ENCODE measurements around the gene ADGRL2. TPM values are rescaled to one million over a fixed set of nuclear protein-coding genes. Genes with fewer than 3 reads are reported as not detected.

ADGRL2 gene
- total RNA-seq, 3 donors from 2014 or later = 4.5 to 31.7 (median 9.2) TPM

DNA sequence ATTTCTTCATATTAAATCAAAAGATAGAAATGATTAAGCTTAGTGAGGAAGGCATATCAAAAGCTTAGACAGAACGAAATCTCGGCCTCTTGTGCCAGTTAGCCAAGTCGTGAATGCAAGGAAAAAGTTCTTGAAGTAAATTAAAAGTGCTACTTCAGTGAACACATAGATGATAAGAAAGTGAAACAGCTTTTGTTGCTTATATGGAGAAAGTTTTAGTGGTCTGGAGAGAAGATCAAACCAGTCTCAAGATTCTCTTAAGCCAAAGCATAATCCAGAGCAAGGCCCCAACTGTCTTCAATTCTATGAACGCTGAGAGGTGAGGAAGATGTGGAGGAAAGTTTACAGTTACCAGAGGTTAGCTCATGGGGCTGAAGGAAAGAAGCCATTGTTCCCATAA is 88.4 kb downstream of the ADGRL2 start:
- intact Hi-C loops (cut with DNase I, micrococcal nuclease) = no loop called here
- no peaks in the 10 kb centered on the region for H3K9me3 ChIP-seq
- TF ChIP-seq, protein P1, sequence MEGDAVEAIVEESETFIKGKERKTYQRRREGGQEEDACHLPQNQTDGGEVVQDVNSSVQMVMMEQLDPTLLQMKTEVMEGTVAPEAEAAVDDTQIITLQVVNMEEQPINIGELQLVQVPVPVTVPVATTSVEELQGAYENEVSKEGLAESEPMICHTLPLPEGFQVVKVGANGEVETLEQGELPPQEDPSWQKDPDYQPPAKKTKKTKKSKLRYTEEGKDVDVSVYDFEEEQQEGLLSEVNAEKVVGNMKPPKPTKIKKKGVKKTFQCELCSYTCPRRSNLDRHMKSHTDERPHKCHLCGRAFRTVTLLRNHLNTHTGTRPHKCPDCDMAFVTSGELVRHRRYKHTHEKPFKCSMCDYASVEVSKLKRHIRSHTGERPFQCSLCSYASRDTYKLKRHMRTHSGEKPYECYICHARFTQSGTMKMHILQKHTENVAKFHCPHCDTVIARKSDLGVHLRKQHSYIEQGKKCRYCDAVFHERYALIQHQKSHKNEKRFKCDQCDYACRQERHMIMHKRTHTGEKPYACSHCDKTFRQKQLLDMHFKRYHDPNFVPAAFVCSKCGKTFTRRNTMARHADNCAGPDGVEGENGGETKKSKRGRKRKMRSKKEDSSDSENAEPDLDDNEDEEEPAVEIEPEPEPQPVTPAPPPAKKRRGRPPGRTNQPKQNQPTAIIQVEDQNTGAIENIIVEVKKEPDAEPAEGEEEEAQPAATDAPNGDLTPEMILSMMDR (IDR thresholded peaks at IDR 0.05) = no peak

DNA sequence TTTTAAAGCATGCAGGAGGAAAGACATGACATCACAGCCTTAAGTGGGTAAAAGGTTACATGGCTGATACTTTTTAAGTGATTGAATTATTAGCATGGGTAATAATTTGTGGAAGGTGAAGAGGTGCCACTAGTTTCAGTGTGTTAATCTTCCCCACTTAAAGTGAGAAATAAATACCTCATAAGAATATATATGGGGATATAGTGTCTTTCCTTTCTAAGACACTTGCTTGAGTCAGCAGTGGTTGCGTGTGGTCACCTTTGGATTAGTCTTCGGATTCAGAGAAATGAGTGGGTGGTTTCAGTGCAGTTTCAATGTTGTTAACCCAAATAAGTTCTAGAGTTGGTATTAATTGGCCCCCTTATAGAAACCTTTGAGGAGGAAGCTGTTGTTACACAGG is 94.1 kb downstream of the ADGRL2 start:
- intact Hi-C loops (cut with DNase I, micrococcal nuclease) = no loop called here
- DNase-seq (no peak), ATAC-seq (no peak)
- H3K9me3 ChIP-seq = no peaks in the 10 kb centered on the region
- H3K4me1 ChIP-seq (ENCODE audit: low read depth) = no peaks in the 10 kb centered on the region
- TF ChIP-seq, protein P1 (IDR thresholded peaks at IDR 0.05) = no peak
- no peak overlapping the region for H3K4me3 ChIP-seq
- no peaks in the 10 kb centered on the region for H3K36me3 ChIP-seq (ENCODE audit: low read depth)

More for the DNA sequence above, 88.4 kb downstream of the ADGRL2 start:
- DNase-seq (no peak), ATAC-seq (no peak)
- Histone ChIP-seq H3K36me3 (ENCODE audit: low read depth) (no peaks in the 10 kb centered on the region), H3K4me3 (no peak overlapping the region), H3K4me1 (ENCODE audit: low read depth) (no peaks in the 10 kb centered on the region)

DNA sequence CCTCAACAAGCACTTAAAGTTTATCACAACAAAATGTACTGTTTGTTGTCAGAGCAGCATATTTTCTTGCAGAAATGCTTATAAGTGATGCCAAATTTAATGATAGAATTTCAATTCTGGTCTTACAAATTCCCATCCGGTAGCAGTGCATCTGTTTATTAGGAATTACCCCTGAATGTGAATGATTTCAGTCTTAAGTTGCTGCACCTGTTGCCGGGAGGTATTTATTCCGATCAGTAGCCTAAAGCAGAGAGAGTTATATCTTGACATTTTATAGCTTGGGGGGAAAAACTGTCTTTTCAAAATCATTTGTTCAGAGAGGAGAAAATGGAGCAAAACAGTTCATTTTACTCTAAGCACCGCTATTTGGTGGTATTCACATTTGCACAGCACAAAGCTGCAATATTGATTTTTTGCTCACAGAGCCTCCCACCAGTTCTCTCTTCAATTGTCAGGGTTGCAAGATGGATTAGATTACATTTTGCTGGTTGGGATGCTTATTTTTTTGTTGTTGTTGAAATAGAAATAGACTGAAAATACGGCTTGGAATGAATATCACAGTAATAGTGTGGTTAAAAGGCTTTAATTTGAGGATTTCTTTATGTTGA is 98.6 kb downstream of the ADGRL2 start:
- Histone ChIP-seq H3K36me3 (ENCODE audit: low read depth) (no peaks in the 10 kb centered on the region), H3K9me3 (no peaks in the 10 kb centered on the region), H3K4me3 (no peak overlapping the region), H3K4me1 (ENCODE audit: low read depth) (no peaks in the 10 kb centered on the region)
- intact Hi-C loops (cut with DNase I, micrococcal nuclease) = no loop called here
- DNase-seq = no peak
- ATAC-seq = no peak
- TF ChIP-seq, protein P1 (IDR thresholded peaks at IDR 0.05) = no peak

DNA sequence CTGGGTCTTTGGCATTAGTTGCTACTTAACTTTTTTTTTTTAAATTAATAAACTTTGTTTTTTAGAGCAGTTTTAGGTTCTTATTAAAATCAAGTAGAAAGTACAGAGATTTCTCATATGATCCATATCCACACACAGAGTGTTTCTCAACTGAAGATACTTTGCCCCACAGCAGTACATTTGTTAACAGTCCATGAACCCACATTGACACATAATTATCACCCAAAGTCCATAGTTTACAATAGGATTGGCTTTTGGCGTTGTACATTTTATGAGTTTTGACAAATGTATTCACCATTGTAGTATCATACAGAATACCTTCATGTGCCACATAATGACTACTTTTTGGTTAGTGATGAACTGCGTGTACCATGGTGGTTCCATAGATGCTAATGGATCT is 106.8 kb downstream of the ADGRL2 start:
- DNase-seq (no peak), ATAC-seq (peak; percentile 32)
- TF ChIP-seq, protein P1 (IDR thresholded peaks at IDR 0.05) = no peak
- H3K4me1 ChIP-seq (ENCODE audit: low read depth) = no peaks in the 10 kb centered on the region
- H3K4me3 ChIP-seq = no peak overlapping the region
- H3K9me3 ChIP-seq = no peaks in the 10 kb centered on the region
- intact Hi-C loops (cut with DNase I, micrococcal nuclease) = no loop called here
- no peaks in the 10 kb centered on the region for H3K36me3 ChIP-seq (ENCODE audit: low read depth)

DNA sequence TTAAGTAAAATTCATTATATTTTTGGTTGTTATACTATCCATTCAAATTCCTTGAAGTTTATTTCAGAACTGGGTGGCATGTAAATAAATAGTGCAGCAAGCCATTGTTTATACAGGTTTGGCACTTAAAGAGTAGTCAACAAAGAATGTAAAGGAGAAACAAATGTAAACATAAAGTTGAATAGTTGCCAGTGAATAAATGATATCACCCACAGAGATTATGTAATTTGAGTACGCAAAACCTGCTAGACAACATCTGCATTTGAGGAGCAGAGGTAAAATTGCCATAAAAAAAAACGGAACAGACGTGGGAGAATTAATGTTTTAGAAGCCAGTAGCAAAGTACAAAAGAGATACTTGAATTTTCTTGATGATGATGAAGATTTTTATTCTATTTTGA is 111.6 kb downstream of the ADGRL2 start:
- Histone ChIP-seq H3K4me3 (no peak overlapping the region), H3K4me1 (ENCODE audit: low read depth) (no peaks in the 10 kb centered on the region), H3K36me3 (ENCODE audit: low read depth) (no peaks in the 10 kb centered on the region), H3K9me3 (no peaks in the 10 kb centered on the region)
- ATAC-seq = no peak
- no peak for DNase-seq
- intact Hi-C loops (cut with DNase I, micrococcal nuclease) = no loop called here
- TF ChIP-seq, protein P1 (IDR thresholded peaks at IDR 0.05) = no peak

DNA sequence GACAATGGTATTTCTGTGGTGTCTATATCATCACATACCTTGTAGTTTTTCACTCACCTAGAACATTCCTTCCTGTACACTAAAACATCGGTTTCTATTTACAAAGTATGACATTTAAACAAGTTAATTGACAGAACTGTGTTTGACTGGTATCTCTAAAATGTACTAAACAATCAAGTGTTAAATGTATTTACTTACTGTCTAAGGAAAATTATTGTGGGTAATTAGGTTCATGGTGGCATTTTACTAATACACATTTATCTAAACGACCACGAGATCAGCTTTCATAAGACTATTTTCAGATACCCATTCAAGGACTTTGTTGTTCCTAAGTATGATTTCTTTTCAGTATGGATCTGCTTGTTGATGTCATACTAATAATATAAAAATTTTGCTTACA is 115.2 kb downstream of the ADGRL2 start:
- ATAC-seq = no peak
- intact Hi-C loops (cut with DNase I, micrococcal nuclease) = no loop called here
- TF ChIP-seq, protein P1 (IDR thresholded peaks at IDR 0.05) = no peak
- H3K4me1 ChIP-seq (ENCODE audit: low read depth) = no peaks in the 10 kb centered on the region
- no peak overlapping the region for H3K4me3 ChIP-seq
- DNase-seq = no peak
- no peaks in the 10 kb centered on the region for H3K9me3 ChIP-seq
- H3K36me3 ChIP-seq (ENCODE audit: low read depth) = no peaks in the 10 kb centered on the region
